GM06990 (cell line): ENCODE data around the gene ADIPOR1.
"Not testable (repeated sequence)": the region's sequence is repeated elsewhere in the genome, so short reads cannot be mapped to it uniquely, and the experiment has no call there.

Source experiments
- DNase-seq: peaks from one replicate; pipeline ENCODE4 v3.0.0-alpha.2; 2011; ENCODE audit not compliant: insufficient read length; ENCODE audit errors: extremely low read depth
- H3K27me3 ChIP-seq: replicated peaks from 2 replicates; pipeline ENCODE4 v1.6.0; 2011; ENCODE audit warnings: low read length; ENCODE audit not compliant: control insufficient read depth, insufficient read depth
- H3K36me3 ChIP-seq: 2 replicates; pipeline ENCODE4 v1.5.1; 2011; ENCODE audit warnings: low read length; ENCODE audit not compliant: control insufficient read depth, insufficient read depth
- H3K4me3 ChIP-seq: replicated peaks from 2 replicates; pipeline ENCODE4 v1.5.1; 2011; ENCODE audit warnings: low read depth, mild to moderate bottlenecking, control low read depth, low read length
- TF ChIP-seq, protein P1 (sequence below): IDR thresholded peaks from 2 replicates; pipeline ENCODE4 v1.5.1; 2011; ENCODE audit warnings: low read length, control low read depth, mild to moderate bottlenecking, inconsistent platforms; ENCODE audit not compliant: insufficient read depth, poor library complexity, severe bottlenecking

Gene ADIPOR1, protein sequence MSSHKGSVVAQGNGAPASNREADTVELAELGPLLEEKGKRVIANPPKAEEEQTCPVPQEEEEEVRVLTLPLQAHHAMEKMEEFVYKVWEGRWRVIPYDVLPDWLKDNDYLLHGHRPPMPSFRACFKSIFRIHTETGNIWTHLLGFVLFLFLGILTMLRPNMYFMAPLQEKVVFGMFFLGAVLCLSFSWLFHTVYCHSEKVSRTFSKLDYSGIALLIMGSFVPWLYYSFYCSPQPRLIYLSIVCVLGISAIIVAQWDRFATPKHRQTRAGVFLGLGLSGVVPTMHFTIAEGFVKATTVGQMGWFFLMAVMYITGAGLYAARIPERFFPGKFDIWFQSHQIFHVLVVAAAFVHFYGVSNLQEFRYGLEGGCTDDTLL

DNA sequence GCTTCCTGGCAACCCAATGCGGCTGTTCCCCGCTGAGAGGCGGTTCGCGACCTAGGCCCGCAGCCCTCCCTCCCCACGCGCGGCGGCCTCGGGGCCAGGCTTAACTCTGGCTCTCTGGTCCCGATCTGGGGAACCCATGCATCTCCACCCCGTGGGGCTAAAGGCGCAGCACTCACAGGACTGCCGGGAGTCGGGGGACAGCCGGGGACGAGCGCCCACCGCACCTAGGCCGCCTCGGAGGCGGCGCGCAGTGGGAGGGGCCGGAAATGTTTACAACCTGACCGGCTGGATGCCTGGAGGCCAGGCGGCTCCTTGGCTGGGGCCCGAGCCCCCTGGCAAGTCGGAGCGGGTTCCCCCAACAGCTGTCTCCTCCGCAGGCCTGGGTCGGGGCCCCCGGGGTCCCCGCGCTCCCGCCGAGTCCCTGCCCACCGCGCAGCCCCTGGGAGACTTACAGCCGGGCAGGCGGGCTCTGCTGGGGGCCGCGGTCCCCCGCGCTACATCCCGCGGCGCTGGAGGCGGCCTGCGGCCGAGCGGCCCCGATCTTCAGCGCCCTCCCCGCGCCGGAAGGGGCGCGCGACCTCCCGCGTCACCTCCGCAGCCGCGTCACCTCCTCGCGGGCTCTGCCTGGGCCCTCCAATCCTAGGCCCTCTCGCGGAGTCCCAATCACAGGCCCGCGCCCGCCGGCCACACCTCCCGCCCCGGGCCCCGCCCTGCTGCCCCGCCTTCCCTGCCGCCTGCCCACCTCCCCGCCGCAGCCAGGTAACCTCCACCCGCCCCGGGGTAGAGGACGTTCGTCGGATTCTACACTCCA lies at the start of gene ADIPOR1:
TSS of gene ADIPOR1 (minus strand) at position 580 of the 811 bp plus-strand sequence. CDS start 7,242 bp downstream, outside the sequence.
- DNase-seq = peak; percentile 93
- TF ChIP-seq, protein P1, sequence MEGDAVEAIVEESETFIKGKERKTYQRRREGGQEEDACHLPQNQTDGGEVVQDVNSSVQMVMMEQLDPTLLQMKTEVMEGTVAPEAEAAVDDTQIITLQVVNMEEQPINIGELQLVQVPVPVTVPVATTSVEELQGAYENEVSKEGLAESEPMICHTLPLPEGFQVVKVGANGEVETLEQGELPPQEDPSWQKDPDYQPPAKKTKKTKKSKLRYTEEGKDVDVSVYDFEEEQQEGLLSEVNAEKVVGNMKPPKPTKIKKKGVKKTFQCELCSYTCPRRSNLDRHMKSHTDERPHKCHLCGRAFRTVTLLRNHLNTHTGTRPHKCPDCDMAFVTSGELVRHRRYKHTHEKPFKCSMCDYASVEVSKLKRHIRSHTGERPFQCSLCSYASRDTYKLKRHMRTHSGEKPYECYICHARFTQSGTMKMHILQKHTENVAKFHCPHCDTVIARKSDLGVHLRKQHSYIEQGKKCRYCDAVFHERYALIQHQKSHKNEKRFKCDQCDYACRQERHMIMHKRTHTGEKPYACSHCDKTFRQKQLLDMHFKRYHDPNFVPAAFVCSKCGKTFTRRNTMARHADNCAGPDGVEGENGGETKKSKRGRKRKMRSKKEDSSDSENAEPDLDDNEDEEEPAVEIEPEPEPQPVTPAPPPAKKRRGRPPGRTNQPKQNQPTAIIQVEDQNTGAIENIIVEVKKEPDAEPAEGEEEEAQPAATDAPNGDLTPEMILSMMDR = no peak
- H3K36me3 ChIP-seq = peaks cover 6% of the 10 kb centered on the region

DNA sequence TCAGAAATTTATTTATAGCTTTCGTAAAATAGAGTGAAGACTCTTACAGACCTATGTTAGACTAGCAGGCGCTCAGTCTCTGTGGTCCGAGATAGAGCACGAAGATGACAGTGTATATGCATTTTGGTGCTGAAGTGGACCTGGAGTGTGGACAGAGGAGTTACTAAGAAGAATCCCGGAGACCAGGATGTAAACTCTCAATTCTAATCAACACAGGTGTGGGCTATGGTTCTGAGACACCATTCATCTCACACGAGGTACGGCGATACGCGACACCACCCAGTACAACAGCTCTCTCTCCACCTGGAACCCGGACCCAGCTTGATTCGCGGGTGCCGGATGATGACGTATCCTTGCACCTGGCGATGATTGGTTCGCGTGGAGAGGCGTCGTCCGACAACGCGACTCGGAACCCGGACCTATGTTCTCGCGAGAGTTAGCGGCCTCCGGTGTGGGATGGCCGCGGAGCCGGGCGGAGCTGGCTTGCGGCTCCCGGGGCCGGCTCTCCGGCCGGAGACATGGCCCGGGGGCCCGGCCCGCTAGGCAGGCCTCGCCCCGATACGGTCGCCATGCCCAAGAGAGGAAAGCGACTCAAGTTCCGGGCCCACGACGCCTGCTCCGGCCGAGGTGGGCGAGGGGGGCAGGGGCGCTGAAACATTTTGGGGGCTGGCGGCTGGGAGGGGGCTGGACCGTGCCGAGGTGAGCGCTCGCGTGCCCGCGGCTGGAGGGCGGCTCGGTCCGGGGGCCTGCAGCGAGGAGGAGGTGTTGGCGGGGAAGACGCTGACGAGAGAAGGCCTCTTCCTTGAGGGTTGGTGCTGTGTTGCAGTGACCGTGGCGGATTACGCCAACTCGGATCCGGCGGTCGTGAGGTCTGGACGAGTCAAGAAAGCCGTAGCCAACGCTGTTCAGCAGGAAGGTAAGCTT lies 49.1 kb upstream of the ADIPOR1 start, which contains the start of gene TMEM183A:
TSS of gene TMEM183A (plus strand) at position 427 of the 924 bp plus-strand sequence. CDS start at position 519, 92 bp downstream.
- no peaks in the 10 kb centered on the region for H3K27me3 ChIP-seq
- DNase-seq = peak; percentile 93
- TF ChIP-seq, protein P1 = no peak
- H3K4me3 ChIP-seq = peak within 1 kb of the TSS; percentile 91
- peaks cover 7% of the 10 kb centered on the region for H3K36me3 ChIP-seq

More for the DNA sequence above, at the start of gene ADIPOR1:
- H3K27me3 ChIP-seq = no peaks in the 10 kb centered on the region
- H3K4me3 ChIP-seq = peak within 1 kb of the TSS; percentile 90

DNA sequence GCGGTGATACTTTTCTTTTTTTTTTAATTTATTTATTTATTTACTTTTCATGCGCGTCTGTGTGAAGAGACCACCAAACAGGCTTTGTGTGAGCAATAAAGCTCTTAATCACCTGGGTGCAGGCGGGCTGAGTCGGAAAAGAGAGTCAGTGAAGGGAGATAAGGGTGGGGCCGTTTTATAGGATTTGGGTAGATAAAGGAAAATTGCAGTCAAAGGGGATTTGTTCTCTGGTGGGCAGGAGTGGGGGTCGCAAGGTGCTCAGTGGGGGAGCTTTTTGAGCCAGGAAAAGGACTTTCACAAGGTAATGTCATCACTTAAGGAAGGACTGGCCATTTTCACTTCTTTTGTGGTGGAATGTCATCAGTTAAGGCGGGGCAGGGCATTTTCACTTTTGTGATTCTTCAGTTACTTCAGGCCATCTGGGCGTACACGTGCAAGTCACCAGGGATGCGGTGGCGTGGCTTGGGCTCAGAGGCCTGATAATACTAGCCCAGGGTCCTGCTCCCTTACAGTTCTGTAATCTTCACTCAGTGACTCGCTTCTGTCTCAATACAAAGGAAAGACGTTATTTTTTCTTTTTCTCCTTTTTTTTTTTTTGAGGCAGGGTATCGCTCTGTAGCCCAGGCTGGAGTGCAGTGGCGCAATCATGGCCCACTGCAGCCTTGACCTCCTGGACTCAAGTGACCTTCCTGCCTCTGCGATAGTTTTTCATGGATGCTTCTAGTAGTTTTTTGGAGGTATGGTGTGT lies 47.5 kb upstream of the ADIPOR1 start:
- H3K27me3 ChIP-seq, DNase-seq, H3K36me3 ChIP-seq, H3K4me3 ChIP-seq: not testable (repeated sequence)

DNA sequence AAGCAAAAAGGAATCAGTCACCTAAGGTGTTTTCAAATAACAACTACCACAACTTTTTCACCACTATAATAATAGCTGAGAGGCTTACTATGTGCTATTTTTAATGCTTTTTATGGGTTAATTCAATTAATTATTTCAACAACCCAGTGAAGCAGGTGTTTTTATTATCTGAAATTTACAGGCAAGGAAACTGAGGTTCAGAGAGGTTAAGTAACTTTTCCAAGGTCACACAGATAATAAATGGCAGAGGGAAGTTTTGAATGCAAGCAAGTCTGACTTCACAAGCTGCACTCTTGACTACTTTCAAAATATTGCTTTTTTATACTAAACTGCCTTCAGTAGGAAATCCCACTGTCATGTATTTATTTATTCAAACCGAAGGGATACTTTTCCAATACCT lies 44.8 kb upstream of the ADIPOR1 start:
- TF ChIP-seq, protein P1 = no peak
- Histone ChIP-seq H3K27me3 (no peaks in the 10 kb centered on the region), H3K36me3 (no peaks in the 10 kb centered on the region), H3K4me3 (no peak overlapping the region)
- DNase-seq = no peak

DNA sequence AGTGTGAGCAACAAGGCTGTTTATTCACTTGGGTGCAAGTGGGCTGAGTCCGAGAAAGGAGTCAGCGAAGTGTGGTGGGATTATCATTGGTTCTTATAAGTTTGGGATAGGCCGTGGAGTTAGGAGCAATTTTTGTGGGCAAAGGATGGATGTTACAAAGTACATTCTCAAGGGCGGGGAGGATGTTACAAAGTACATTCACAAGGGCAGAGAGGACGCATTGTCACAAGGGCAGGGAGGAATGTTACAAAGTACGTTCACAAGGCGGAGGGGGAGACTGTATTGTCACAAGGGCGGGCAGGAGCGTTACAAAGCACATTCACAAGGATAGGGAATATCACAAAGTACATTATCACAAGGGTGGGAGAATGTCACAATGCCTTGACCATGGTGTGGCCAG lies 43.9 kb upstream of the ADIPOR1 start:
- no peak for DNase-seq
- no peak overlapping the region for H3K4me3 ChIP-seq
- TF ChIP-seq, protein P1 = no peak
- no peaks in the 10 kb centered on the region for H3K27me3 ChIP-seq
- H3K36me3 ChIP-seq = no peaks in the 10 kb centered on the region
